ENCODE measurements around the gene COL27A1.
A peak's percentile ranks its signal among the peaks of the same experiment; 100 is the strongest.

The COL27A1 gene

DNA sequence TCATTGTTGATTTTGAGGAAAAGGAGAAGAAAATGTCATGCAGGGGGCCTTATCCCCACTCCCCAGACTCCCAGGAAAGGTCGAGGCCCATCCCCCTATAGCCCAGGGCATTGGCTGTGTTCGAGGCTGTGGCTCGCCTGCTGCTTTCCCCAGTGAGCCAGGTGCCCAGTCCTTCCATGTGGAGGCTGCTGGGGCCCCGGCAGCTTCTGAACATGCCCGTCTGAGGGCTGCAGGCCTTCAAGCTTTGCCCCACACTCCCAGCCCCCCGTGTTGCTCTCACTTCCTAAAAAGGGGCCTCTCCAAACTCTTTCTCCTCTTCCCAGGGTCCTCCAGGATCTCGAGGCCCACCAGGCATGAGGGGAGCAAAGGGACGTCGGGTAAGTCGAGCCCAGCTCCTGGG lies 102.9 kb downstream of the COL27A1 start:
- Histone ChIP-seq H3K79me1 (ENCODE audit: low read length) (no peaks in the 10 kb centered on the region), H2AK5ac (ENCODE audit: low read length) (no peak overlapping the region), H3K4me3 (ENCODE audit: low read length) (no peak overlapping the region), H3K4me2 (ENCODE audit: low read length) (no peak overlapping the region), H2BK5ac (ENCODE audit: low read length) (no peak overlapping the region), H2BK15ac (replicated peaks; ENCODE audit: low read depth) (no peak overlapping the region), H3K4ac (ENCODE audit: low read depth, low read length) (no peak overlapping the region), H3K79me2 (ENCODE audit: control insufficient read depth, insufficient read depth, low read length) (no peaks in the 10 kb centered on the region), H3K18ac (ENCODE audit: low read length) (no peak overlapping the region), H3K56ac (ENCODE audit: low read length) (no peak overlapping the region), H3K9ac (ENCODE audit: low read length) (no peak overlapping the region), H3K4me1 (ENCODE audit: control insufficient read depth, low read depth, low read length) (no peaks in the 10 kb centered on the region), H2BK120ac (ENCODE audit: low read depth, low read length) (no peak overlapping the region), H4K5ac (ENCODE audit: low read length) (no peak overlapping the region), H4K8ac (ENCODE audit: low read depth, low read length) (no peak overlapping the region), H3K36me3 (ENCODE audit: control insufficient read depth, insufficient read depth, low read length) (peaks cover 2% of the 10 kb centered on the region), H3K23ac (ENCODE audit: low read length) (no peak overlapping the region), H3K27ac (ENCODE audit: low read depth, low read length) (no peak overlapping the region), H3K27me3 (ENCODE audit: insufficient read depth, low read length, poor library complexity) (no peaks in the 10 kb centered on the region)
- no CpG with 5 or more reads among the region's 10 CpGs for WGBS (ENCODE audit: extremely low coverage, insufficient coverage, low lambda C conversion rate)
- no peak for DNase-seq

- H2BK5ac ChIP-seq (ENCODE audit: low read length) = no peak overlapping the region
- H4K5ac ChIP-seq (ENCODE audit: low read length) = no peak overlapping the region
- no peaks in the 10 kb centered on the region for H3K79me2 ChIP-seq (ENCODE audit: control insufficient read depth, insufficient read depth, low read length)
- H2BK15ac ChIP-seq (replicated peaks; ENCODE audit: low read depth) = no peak overlapping the region
- H3K79me1 ChIP-seq (ENCODE audit: low read length) = no peaks in the 10 kb centered on the region
- H3K4ac ChIP-seq (ENCODE audit: low read depth, low read length) = no peak overlapping the region
- no peak overlapping the region for H3K18ac ChIP-seq (ENCODE audit: low read length)
- WGBS (ENCODE audit: extremely low coverage, insufficient coverage, low lambda C conversion rate) = no CpG with 5 or more reads among the region's 6 CpGs
- H3K56ac ChIP-seq (ENCODE audit: low read length) = no peak overlapping the region
- H3K36me3 ChIP-seq (ENCODE audit: control insufficient read depth, insufficient read depth, low read length) = peaks cover 2% of the 10 kb centered on the region
- H3K27me3 ChIP-seq (ENCODE audit: insufficient read depth, low read length, poor library complexity) = no peaks in the 10 kb centered on the region
- H4K8ac ChIP-seq (ENCODE audit: low read depth, low read length) = no peak overlapping the region
- H3K23ac ChIP-seq (ENCODE audit: low read length) = no peak overlapping the region
- no peak overlapping the region for H3K9ac ChIP-seq (ENCODE audit: low read length)
- no peaks in the 10 kb centered on the region for H3K4me1 ChIP-seq (ENCODE audit: control insufficient read depth, low read depth, low read length)
- H3K27ac ChIP-seq (ENCODE audit: low read depth, low read length) = no peak overlapping the region
- H3K4me2 ChIP-seq (ENCODE audit: low read length) = no peak overlapping the region
- no peak overlapping the region for H2BK120ac ChIP-seq (ENCODE audit: low read depth, low read length)
- H2AK5ac ChIP-seq (ENCODE audit: low read length) = no peak overlapping the region
- no peak overlapping the region for H3K4me3 ChIP-seq (ENCODE audit: low read length)
- no peak for DNase-seq
Observed at GRCh38 chr9:114258866-114259797, 103.8 kb downstream of the COL27A1 start.

- H3K4me1 ChIP-seq (ENCODE audit: control insufficient read depth, low read depth, low read length) = no peaks in the 10 kb centered on the region
- DNase-seq = no peak
- H3K79me2 ChIP-seq (ENCODE audit: control insufficient read depth, insufficient read depth, low read length) = no peaks in the 10 kb centered on the region
- no peak overlapping the region for H2BK15ac ChIP-seq (replicated peaks; ENCODE audit: low read depth)
- no peak overlapping the region for H4K5ac ChIP-seq (ENCODE audit: low read length)
- no peaks in the 10 kb centered on the region for H3K79me1 ChIP-seq (ENCODE audit: low read length)
- H3K27me3 ChIP-seq (ENCODE audit: insufficient read depth, low read length, poor library complexity) = no peaks in the 10 kb centered on the region
- no peak overlapping the region for H2AK5ac ChIP-seq (ENCODE audit: low read length)
- H3K4ac ChIP-seq (ENCODE audit: low read depth, low read length) = no peak overlapping the region
- H2BK5ac ChIP-seq (ENCODE audit: low read length) = no peak overlapping the region
- no peak overlapping the region for H3K4me3 ChIP-seq (ENCODE audit: low read length)
- no peak overlapping the region for H4K8ac ChIP-seq (ENCODE audit: low read depth, low read length)
- peaks cover 2% of the 10 kb centered on the region for H3K36me3 ChIP-seq (ENCODE audit: control insufficient read depth, insufficient read depth, low read length)
- H3K56ac ChIP-seq (ENCODE audit: low read length) = no peak overlapping the region
- H3K4me2 ChIP-seq (ENCODE audit: low read length) = no peak overlapping the region
- H3K23ac ChIP-seq (ENCODE audit: low read length) = no peak overlapping the region
- H3K18ac ChIP-seq (ENCODE audit: low read length) = no peak overlapping the region
- no peak overlapping the region for H2BK120ac ChIP-seq (ENCODE audit: low read depth, low read length)
- H3K27ac ChIP-seq (ENCODE audit: low read depth, low read length) = no peak overlapping the region
- WGBS (ENCODE audit: extremely low coverage, insufficient coverage, low lambda C conversion rate) = no CpG with 5 or more reads among the region's 15 CpGs
- H3K9ac ChIP-seq (ENCODE audit: low read length) = no peak overlapping the region
Observed at GRCh38 chr9:114259798-114260523, 104.6 kb downstream of the COL27A1 start.

- no peak overlapping the region for H3K9ac ChIP-seq (ENCODE audit: low read length)
- H3K4me3 ChIP-seq (ENCODE audit: low read length) = no peak overlapping the region
- H3K4me2 ChIP-seq (ENCODE audit: low read length) = no peak overlapping the region
- no peaks in the 10 kb centered on the region for H3K79me1 ChIP-seq (ENCODE audit: low read length)
- WGBS (ENCODE audit: extremely low coverage, insufficient coverage, low lambda C conversion rate) = no CpG with 5 or more reads among the region's 10 CpGs
- H2BK120ac ChIP-seq (ENCODE audit: low read depth, low read length) = no peak overlapping the region
- H3K56ac ChIP-seq (ENCODE audit: low read length) = no peak overlapping the region
- H3K27me3 ChIP-seq (ENCODE audit: insufficient read depth, low read length, poor library complexity) = no peaks in the 10 kb centered on the region
- H3K27ac ChIP-seq (ENCODE audit: low read depth, low read length) = no peak overlapping the region
- H3K4ac ChIP-seq (ENCODE audit: low read depth, low read length) = no peak overlapping the region
- no peak overlapping the region for H3K18ac ChIP-seq (ENCODE audit: low read length)
- H4K5ac ChIP-seq (ENCODE audit: low read length) = no peak overlapping the region
- H2BK15ac ChIP-seq (replicated peaks; ENCODE audit: low read depth) = no peak overlapping the region
- H4K8ac ChIP-seq (ENCODE audit: low read depth, low read length) = no peak overlapping the region
- H3K36me3 ChIP-seq (ENCODE audit: control insufficient read depth, insufficient read depth, low read length) = no peaks in the 10 kb centered on the region
- DNase-seq = peak; percentile 62
- H2AK5ac ChIP-seq (ENCODE audit: low read length) = no peak overlapping the region
- no peaks in the 10 kb centered on the region for H3K79me2 ChIP-seq (ENCODE audit: control insufficient read depth, insufficient read depth, low read length)
- no peaks in the 10 kb centered on the region for H3K4me1 ChIP-seq (ENCODE audit: control insufficient read depth, low read depth, low read length)
- H2BK5ac ChIP-seq (ENCODE audit: low read length) = no peak overlapping the region
- no peak overlapping the region for H3K23ac ChIP-seq (ENCODE audit: low read length)
Observed at GRCh38 chr9:114261026-114261425, 105.7 kb downstream of the COL27A1 start.

DNA sequence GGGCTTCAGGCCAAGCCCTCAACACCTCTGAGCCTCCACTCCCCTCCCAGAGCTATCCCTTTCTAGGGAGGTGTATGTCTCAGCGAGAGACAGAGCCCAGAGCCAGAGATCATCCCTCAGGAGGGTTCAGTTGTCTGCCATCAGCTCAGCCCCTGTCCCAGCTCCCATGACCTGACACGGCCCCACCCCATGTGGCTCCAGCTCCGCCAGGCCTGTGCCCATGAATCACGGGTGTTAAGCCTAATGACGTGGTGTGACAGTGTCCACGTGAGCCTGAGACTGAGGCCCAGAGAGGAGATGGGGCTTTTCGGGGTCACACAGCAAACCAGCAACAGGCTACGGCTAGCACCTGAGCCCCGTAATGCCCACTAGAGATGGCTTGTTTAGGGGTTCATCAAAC lies 106.7 kb downstream of the COL27A1 start:
- H3K4me3 ChIP-seq (ENCODE audit: low read length) = no peak overlapping the region
- H3K9ac ChIP-seq (ENCODE audit: low read length) = no peak overlapping the region
- no peaks in the 10 kb centered on the region for H3K79me2 ChIP-seq (ENCODE audit: control insufficient read depth, insufficient read depth, low read length)
- H3K56ac ChIP-seq (ENCODE audit: low read length) = no peak overlapping the region
- WGBS (ENCODE audit: extremely low coverage, insufficient coverage, low lambda C conversion rate) = no CpG with 5 or more reads among the region's 9 CpGs
- H2AK5ac ChIP-seq (ENCODE audit: low read length) = no peak overlapping the region
- no peak overlapping the region for H4K5ac ChIP-seq (ENCODE audit: low read length)
- no peak overlapping the region for H4K8ac ChIP-seq (ENCODE audit: low read depth, low read length)
- H2BK5ac ChIP-seq (ENCODE audit: low read length) = no peak overlapping the region
- H3K18ac ChIP-seq (ENCODE audit: low read length) = no peak overlapping the region
- no peak overlapping the region for H3K4ac ChIP-seq (ENCODE audit: low read depth, low read length)
- H3K27me3 ChIP-seq (ENCODE audit: insufficient read depth, low read length, poor library complexity) = no peaks in the 10 kb centered on the region
- no peak overlapping the region for H2BK15ac ChIP-seq (replicated peaks; ENCODE audit: low read depth)
- no peaks in the 10 kb centered on the region for H3K4me1 ChIP-seq (ENCODE audit: control insufficient read depth, low read depth, low read length)
- no peaks in the 10 kb centered on the region for H3K79me1 ChIP-seq (ENCODE audit: low read length)
- H2BK120ac ChIP-seq (ENCODE audit: low read depth, low read length) = no peak overlapping the region
- no peaks in the 10 kb centered on the region for H3K36me3 ChIP-seq (ENCODE audit: control insufficient read depth, insufficient read depth, low read length)
- no peak for DNase-seq
- H3K27ac ChIP-seq (ENCODE audit: low read depth, low read length) = no peak overlapping the region
- no peak overlapping the region for H3K4me2 ChIP-seq (ENCODE audit: low read length)
- no peak overlapping the region for H3K23ac ChIP-seq (ENCODE audit: low read length)
